Ovary (tissue), 3 donors: Measurements from ENCODE around the gene VPS52.
"Not testable (repeated sequence)": the region's sequence is repeated elsewhere in the genome, so short reads cannot be mapped to it uniquely, and the experiment has no call there.

Source experiments
- EP300 ChIP-seq: sonication (generic); formaldehyde crosslinking; IDR thresholded peaks from one replicate; pipeline ENCODE4 v1.6.1; 2017; ENCODE audit warnings: antibody characterized with exemption
- TF ChIP-seq, protein P1 (sequence below), 3 donors: fragments of 450-650 bp in 2 of 3; fragments of 200-600 bp in 1 of 3; IDR thresholded peaks; one replicate each; pipeline versions ENCODE4 v1.5.1 to v1.8.0; 2016 to 2022; ENCODE audit warnings: antibody characterized with exemption in 3 of 3, mild to moderate bottlenecking in 1 of 3
- donor health status: DM: no; HTN: no; CAD: no.

DNA sequence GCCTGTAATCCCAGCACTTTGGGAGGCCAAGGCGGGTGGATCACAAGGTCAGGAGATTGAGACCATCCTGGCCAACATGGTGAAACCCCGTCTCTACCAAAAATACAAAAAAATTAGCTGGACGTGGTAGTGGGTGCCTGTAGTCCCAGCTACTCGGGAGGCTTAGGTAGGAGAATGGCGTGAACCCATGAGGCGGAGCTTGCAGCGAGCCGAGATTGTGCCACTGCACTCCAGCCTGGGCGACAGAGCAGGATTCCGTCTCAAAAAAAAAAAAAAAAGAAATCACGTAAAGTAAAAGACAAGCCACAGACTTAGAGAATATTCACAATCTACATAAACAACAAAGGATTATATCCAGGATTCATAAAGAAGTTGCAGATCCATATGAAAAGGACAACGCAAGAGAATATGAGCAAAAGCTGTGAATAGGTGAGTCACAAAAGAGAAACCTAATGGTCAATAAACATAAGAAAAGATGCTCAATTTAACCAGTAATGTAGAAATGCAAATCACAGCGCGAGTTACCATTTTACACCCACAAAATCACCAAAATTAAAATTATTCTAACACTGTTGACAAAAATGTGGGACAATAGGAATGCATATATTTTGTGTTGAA is 45.1 kb downstream of the VPS52 start:
- TF ChIP-seq, protein P1, sequence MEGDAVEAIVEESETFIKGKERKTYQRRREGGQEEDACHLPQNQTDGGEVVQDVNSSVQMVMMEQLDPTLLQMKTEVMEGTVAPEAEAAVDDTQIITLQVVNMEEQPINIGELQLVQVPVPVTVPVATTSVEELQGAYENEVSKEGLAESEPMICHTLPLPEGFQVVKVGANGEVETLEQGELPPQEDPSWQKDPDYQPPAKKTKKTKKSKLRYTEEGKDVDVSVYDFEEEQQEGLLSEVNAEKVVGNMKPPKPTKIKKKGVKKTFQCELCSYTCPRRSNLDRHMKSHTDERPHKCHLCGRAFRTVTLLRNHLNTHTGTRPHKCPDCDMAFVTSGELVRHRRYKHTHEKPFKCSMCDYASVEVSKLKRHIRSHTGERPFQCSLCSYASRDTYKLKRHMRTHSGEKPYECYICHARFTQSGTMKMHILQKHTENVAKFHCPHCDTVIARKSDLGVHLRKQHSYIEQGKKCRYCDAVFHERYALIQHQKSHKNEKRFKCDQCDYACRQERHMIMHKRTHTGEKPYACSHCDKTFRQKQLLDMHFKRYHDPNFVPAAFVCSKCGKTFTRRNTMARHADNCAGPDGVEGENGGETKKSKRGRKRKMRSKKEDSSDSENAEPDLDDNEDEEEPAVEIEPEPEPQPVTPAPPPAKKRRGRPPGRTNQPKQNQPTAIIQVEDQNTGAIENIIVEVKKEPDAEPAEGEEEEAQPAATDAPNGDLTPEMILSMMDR (IDR thresholded peaks at IDR 0.05), result not testable (repeated sequence)
- TF ChIP-seq EP300, result not testable (repeated sequence)
